IgD-negative memory B cell (primary cell): ENCODE data around the gene BMP2K. TPM values are rescaled to one million over a fixed set of nuclear protein-coding genes. Genes with fewer than 3 reads are reported as not detected.
A peak's percentile ranks its signal among the peaks of the same experiment; 100 is the strongest.

Experiments used
- H3K27ac Mint-ChIP-seq, 3 donors: one replicate each; pipeline ENCODE4 v1.8.0; 2020 to 2022; ENCODE audit warnings: mild to moderate bottlenecking in 3 of 3, mixed read lengths in 3 of 3, moderate library complexity in 1 of 3
- H3K27me3 Mint-ChIP-seq: one replicate; pipeline ENCODE4 v1.8.0; 2021; ENCODE audit warnings: mixed read lengths
- H3K36me3 Mint-ChIP-seq: one replicate; pipeline ENCODE4 v1.8.0; 2020; ENCODE audit warnings: mild to moderate bottlenecking, mixed read lengths
- H3K4me1 Mint-ChIP-seq, 3 donors: one replicate each; pipeline ENCODE4 v1.8.0; 2020 to 2022; ENCODE audit warnings: mixed read lengths in 3 of 3, mild to moderate bottlenecking in 1 of 3
- H3K4me3 Mint-ChIP-seq, 4 donors: one replicate each; pipeline ENCODE4 v1.8.0; 2020 to 2022; ENCODE audit warnings: mild to moderate bottlenecking in 4 of 4, mixed read lengths in 4 of 4, moderate library complexity in 3 of 4
- H3K9me3 Mint-ChIP-seq, 3 donors: one replicate each; pipeline ENCODE4 v1.8.0; 2020 to 2021; ENCODE audit warnings: mixed read lengths in 3 of 3, mild to moderate bottlenecking in 1 of 3
- polyA plus RNA-seq: library from polyadenylated mRNA; unstranded; fragments of 300-500 nt; fragmentation: Illumina TruSeq; gene quantifications from one replicate; pipeline ENCODE4 v1.2.3, GENCODE V29; 2021

Gene BMP2K
- polyA plus RNA-seq, 1 donor from 2014 or later: 24.1 TPM

- Mint-ChIP-seq H3K4me1 (peaks cover 34 to 52% (median 51%) of the 10 kb centered on the region in 3 donors), H3K36me3 (peaks cover 3% of the 10 kb centered on the region), H3K27me3 (no peaks in the 10 kb centered on the region), H3K4me3 (no peak overlapping the region), H3K9me3 (peaks cover 0 to 2% (median 1%) of the 10 kb centered on the region in 3 donors), H3K27ac (no peak overlapping the region)
Observed at GRCh38 chr4:78756137-78756536, 20.0 kb upstream of the BMP2K start.

- Mint-ChIP-seq H3K9me3 (peaks cover 0 to 2% (median 2%) of the 10 kb centered on the region in 3 donors), H3K36me3 (peaks cover 3% of the 10 kb centered on the region), H3K27ac (no peak overlapping the region), H3K4me1 (peaks cover 31 to 48% (median 46%) of the 10 kb centered on the region in 3 donors), H3K4me3 (peak overlapping the region in 1 of 4 donors; percentile 39), H3K27me3 (no peaks in the 10 kb centered on the region)
Observed at GRCh38 chr4:78756776-78757175, 19.4 kb upstream of the BMP2K start.

- Mint-ChIP-seq H3K27ac (no peak overlapping the region), H3K36me3 (peaks cover 3% of the 10 kb centered on the region), H3K4me1 (peaks cover 27 to 41% (median 40%) of the 10 kb centered on the region in 3 donors), H3K9me3 (peaks cover 0 to 3% (median 2%) of the 10 kb centered on the region in 3 donors), H3K4me3 (peak overlapping the region in 1 of 4 donors; percentile 45), H3K27me3 (no peaks in the 10 kb centered on the region)
Observed at GRCh38 chr4:78757574-78757973, 18.6 kb upstream of the BMP2K start.

GRCh38 chr4:78758085-78758484 is 18.1 kb upstream of the BMP2K start:
- H3K36me3 Mint-ChIP-seq: peaks cover 2% of the 10 kb centered on the region

GRCh38 chr4:78762529-78762928 is 13.6 kb upstream of the BMP2K start:
- no peak overlapping the region for H3K4me3 Mint-ChIP-seq
- H3K4me1 Mint-ChIP-seq: peaks cover 24 to 32% (median 31%) of the 10 kb centered on the region in 3 donors
- peaks cover 0 to 3% (median 0%) of the 10 kb centered on the region in 3 donors for H3K9me3 Mint-ChIP-seq
- H3K36me3 Mint-ChIP-seq: peaks cover 2% of the 10 kb centered on the region
- no peak overlapping the region for H3K27ac Mint-ChIP-seq
- no peaks in the 10 kb centered on the region for H3K27me3 Mint-ChIP-seq

More at GRCh38 chr4:78758085-78758484, 18.1 kb upstream of the BMP2K start:
- Mint-ChIP-seq H3K4me1 (peaks cover 21 to 36% (median 35%) of the 10 kb centered on the region in 3 donors), H3K27ac (no peak overlapping the region), H3K9me3 (peaks cover 0 to 3% (median 2%) of the 10 kb centered on the region in 3 donors), H3K4me3 (no peak overlapping the region), H3K27me3 (no peaks in the 10 kb centered on the region)

- Mint-ChIP-seq H3K4me3 (no peak overlapping the region), H3K27me3 (no peaks in the 10 kb centered on the region), H3K4me1 (peaks cover 21 to 35% (median 34%) of the 10 kb centered on the region in 3 donors), H3K27ac (no peak overlapping the region), H3K9me3 (peaks cover 0 to 3% (median 0%) of the 10 kb centered on the region in 3 donors), H3K36me3 (peaks cover 2% of the 10 kb centered on the region)
Observed at GRCh38 chr4:78763251-78763650, 12.9 kb upstream of the BMP2K start.

GRCh38 chr4:78763763-78764387 is 12.3 kb upstream of the BMP2K start:
- H3K9me3 Mint-ChIP-seq: peaks cover 0 to 3% (median 0%) of the 10 kb centered on the region in 3 donors
- no peaks in the 10 kb centered on the region for H3K27me3 Mint-ChIP-seq
- peaks cover 21 to 35% (median 34%) of the 10 kb centered on the region in 3 donors for H3K4me1 Mint-ChIP-seq
- H3K27ac Mint-ChIP-seq: no peak overlapping the region
- no peak overlapping the region for H3K4me3 Mint-ChIP-seq
- no peaks in the 10 kb centered on the region for H3K36me3 Mint-ChIP-seq

GRCh38 chr4:78764498-78764961 is 11.6 kb upstream of the BMP2K start:
- H3K27me3 Mint-ChIP-seq: no peaks in the 10 kb centered on the region
- H3K36me3 Mint-ChIP-seq: no peaks in the 10 kb centered on the region
- H3K27ac Mint-ChIP-seq: no peak overlapping the region
- peaks cover 20 to 34% (median 34%) of the 10 kb centered on the region in 3 donors for H3K4me1 Mint-ChIP-seq
- H3K9me3 Mint-ChIP-seq: peaks cover 0 to 1% (median 0%) of the 10 kb centered on the region in 3 donors
- no peak overlapping the region for H3K4me3 Mint-ChIP-seq

- H3K27ac Mint-ChIP-seq: peak overlapping the region in 1 of 3 donors; percentile 64
Observed at GRCh38 chr4:78765432-78766006, 10.6 kb upstream of the BMP2K start.

GRCh38 chr4:78766026-78766425 is 10.1 kb upstream of the BMP2K start:
- peak overlapping the region in 2 of 3 donors; percentile 18 to 64 for H3K27ac Mint-ChIP-seq
- H3K4me3 Mint-ChIP-seq: peak overlapping the region; percentile 12 to 69 (median 43)
- H3K4me1 Mint-ChIP-seq: peaks cover 19 to 32% (median 27%) of the 10 kb centered on the region in 3 donors

More at GRCh38 chr4:78765432-78766006, 10.6 kb upstream of the BMP2K start:
- H3K4me3 Mint-ChIP-seq: peak overlapping the region in 1 of 4 donors; percentile 19
- no peaks in the 10 kb centered on the region for H3K27me3 Mint-ChIP-seq
- H3K4me1 Mint-ChIP-seq: peaks cover 19 to 33% (median 32%) of the 10 kb centered on the region in 3 donors
- peaks cover 0 to 1% (median 0%) of the 10 kb centered on the region in 3 donors for H3K9me3 Mint-ChIP-seq
- no peaks in the 10 kb centered on the region for H3K36me3 Mint-ChIP-seq

GRCh38 chr4:78766650-78767049 is 9.5 kb upstream of the BMP2K start:
- H3K4me3 Mint-ChIP-seq: peak overlapping the region; percentile 2 to 67 (median 28)

More at GRCh38 chr4:78766026-78766425, 10.1 kb upstream of the BMP2K start:
- no peaks in the 10 kb centered on the region for H3K36me3 Mint-ChIP-seq
- H3K27me3 Mint-ChIP-seq: no peaks in the 10 kb centered on the region
- peaks cover 0 to 1% (median 0%) of the 10 kb centered on the region in 3 donors for H3K9me3 Mint-ChIP-seq

GRCh38 chr4:78767350-78767749 is 8.8 kb upstream of the BMP2K start:
- H3K4me3 Mint-ChIP-seq: peak overlapping the region in 1 of 4 donors; percentile 67
- no peaks in the 10 kb centered on the region for H3K9me3 Mint-ChIP-seq
- no peaks in the 10 kb centered on the region for H3K36me3 Mint-ChIP-seq

More at GRCh38 chr4:78766650-78767049, 9.5 kb upstream of the BMP2K start:
- H3K4me1 Mint-ChIP-seq: peaks cover 19 to 29% (median 27%) of the 10 kb centered on the region in 3 donors
- peaks cover 0 to 1% (median 0%) of the 10 kb centered on the region in 3 donors for H3K9me3 Mint-ChIP-seq
- H3K36me3 Mint-ChIP-seq: no peaks in the 10 kb centered on the region
- peak overlapping the region; percentile 15 to 86 (median 18) for H3K27ac Mint-ChIP-seq
- no peaks in the 10 kb centered on the region for H3K27me3 Mint-ChIP-seq

GRCh38 chr4:78768452-78769180 is 7.5 kb upstream of the BMP2K start:
- Mint-ChIP-seq H3K27ac (no peak overlapping the region), H3K4me1 (peaks cover 18 to 29% (median 23%) of the 10 kb centered on the region in 3 donors), H3K27me3 (no peaks in the 10 kb centered on the region), H3K4me3 (no peak overlapping the region), H3K9me3 (no peaks in the 10 kb centered on the region), H3K36me3 (no peaks in the 10 kb centered on the region)

More at GRCh38 chr4:78767350-78767749, 8.8 kb upstream of the BMP2K start:
- Mint-ChIP-seq H3K27me3 (no peaks in the 10 kb centered on the region), H3K27ac (peak overlapping the region in 2 of 3 donors; percentile 18 to 86), H3K4me1 (peaks cover 18 to 29% (median 23%) of the 10 kb centered on the region in 3 donors)

- H3K27me3 Mint-ChIP-seq: no peaks in the 10 kb centered on the region
- H3K27ac Mint-ChIP-seq: no peak overlapping the region
- no peak overlapping the region for H3K4me3 Mint-ChIP-seq
- H3K9me3 Mint-ChIP-seq: no peaks in the 10 kb centered on the region
- H3K4me1 Mint-ChIP-seq: peaks cover 18 to 38% (median 23%) of the 10 kb centered on the region in 3 donors
- no peaks in the 10 kb centered on the region for H3K36me3 Mint-ChIP-seq
Observed at GRCh38 chr4:78770091-78770642, 6.0 kb upstream of the BMP2K start.
